ENCODE measurements around the gene THAP4.
"Not testable (repeated sequence)": the region's sequence is repeated elsewhere in the genome, so short reads cannot be mapped to it uniquely, and the experiment has no call there.

THAP4 gene

GRCh38 chr2:241577413-241578122, 59.4 kb downstream of the THAP4 start:
- FAIRE-seq, result no peak

DNA sequence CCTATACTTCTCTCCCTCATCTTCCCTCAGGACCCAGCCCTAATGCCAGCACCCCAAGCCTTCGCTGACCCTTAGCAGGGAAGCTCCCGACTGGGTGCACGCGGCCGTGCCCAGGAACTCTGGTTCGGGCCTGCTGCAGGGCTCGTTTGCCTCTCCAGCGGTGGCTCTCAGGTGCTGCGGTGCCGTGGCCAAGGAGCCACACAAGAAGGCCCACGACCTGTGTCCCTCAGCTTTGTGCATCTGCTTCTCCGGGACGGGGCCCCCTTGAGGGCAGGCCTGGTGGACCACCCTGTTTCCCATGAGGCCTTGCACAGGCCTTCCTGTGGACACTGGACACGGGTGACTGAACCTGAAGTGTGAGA, 60.7 kb downstream of the THAP4 start:
- FAIRE-seq, result no peak

- no peak for FAIRE-seq
These were observed 61.2 kb downstream of the THAP4 start for GRCh38 chr2:241575624-241576292.

GRCh38 chr2:241574911-241575623, 61.9 kb downstream of the THAP4 start:
- no peak for FAIRE-seq

- no peak for FAIRE-seq
These were observed 63.2 kb downstream of the THAP4 start for GRCh38 chr2:241573741-241574140.

- FAIRE-seq, result not testable (repeated sequence)
These were observed 63.9 kb downstream of the THAP4 start for GRCh38 chr2:241572915-241573651.

DNA sequence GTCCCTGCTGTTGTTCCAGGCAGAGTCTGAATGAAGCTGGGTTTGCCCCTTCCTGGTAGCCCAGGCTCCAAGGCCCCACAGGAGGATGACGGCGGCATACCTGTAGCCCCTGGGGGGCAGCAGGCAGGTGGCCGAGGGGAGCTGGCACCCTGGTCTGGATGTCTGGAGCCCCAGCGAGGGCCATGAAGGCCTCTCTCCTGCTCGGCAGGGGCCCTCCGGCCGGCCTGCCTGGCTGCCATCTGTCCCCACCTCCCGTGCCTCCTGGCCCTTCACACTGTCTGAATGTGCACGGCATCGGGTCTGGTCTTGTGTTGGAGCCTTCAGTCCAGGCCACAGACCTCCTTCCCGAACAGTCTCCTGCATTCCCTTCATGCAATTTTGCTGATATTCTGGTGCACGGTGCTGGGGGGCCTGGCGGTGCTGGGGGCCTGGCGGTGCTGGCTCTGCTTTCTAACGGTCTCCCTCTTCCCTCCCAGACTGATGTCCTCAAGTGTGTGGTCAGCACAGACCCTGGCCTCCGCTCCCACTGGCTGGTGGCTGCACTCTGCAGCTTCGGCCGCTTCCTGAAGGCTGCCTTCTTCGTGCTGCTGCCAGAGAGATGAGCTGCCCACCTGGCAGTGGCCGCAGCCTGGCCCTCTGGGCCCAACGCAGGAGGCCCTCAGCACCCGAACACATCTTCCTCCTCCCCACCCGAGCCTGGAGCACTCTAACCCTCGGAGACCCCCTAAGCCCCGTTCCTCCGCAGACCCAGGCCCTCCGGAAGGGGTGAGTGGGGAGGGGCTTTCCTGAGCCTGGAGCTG, 64.9 kb downstream of the THAP4 start:
- no peak for FAIRE-seq

- FAIRE-seq, result no peak
These were observed 65.9 kb downstream of the THAP4 start for GRCh38 chr2:241570961-241571581.

DNA sequence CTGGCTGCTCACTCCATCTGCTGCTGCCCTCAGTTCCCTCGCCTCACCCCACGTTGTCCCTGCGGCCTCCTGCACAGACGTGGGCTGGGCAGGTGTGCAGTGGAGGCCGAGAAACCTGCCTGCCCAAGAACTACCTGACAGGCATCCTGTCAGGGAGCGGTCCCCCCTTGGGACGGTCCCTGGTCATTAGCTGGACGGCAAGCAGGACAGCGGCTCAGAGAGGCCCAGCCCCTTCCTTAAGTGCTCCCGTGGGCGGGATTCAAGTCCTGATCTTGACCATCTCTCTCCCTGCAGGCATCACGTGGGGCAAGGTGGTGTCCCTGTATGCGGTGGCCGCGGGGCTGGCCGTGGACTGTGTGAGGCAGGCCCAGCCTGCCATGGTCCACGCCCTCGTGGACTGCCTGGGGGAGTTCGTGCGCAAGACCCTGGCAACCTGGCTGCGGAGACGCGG, 67.1 kb downstream of the THAP4 start:
- no peak for FAIRE-seq

DNA sequence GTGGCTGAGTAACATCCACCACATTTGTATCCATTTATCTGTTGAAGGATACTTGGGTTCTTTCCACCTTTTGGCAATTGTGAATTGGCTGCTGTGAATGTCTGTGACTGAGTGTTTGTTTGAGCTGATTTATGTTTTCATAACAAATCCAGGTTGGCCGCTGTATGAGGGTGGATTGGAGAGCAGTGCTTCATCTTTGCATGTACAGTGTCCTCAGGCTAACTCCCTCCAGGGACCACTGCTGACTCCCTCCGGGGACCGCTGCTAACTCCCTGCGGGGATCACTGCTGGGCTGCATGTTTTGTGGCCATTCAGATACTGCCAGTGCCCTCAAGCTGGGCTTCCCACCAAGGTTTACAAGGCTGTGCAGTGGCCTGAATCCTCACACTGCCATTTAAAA, 68.2 kb downstream of the THAP4 start:
- FAIRE-seq, result no peak

DNA sequence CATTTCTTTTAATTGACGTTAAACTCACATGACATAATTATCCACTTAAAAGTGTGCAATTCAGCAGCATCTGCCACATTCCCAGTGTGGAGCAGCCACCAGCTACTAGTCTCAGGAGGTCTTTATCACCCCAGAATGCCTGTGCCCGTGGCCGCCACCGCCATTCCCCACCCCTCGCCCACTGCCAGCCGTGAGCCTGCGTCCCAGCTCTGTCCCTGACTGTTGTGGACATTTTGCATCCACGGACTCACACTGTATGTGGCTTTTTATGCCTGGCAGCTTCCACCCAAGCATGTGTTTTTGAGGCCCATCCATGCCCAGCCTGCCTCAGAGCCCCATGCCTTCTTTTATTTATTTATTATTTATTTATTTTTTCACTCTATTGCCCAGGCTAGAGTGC, 69.2 kb downstream of the THAP4 start:
- FAIRE-seq, result no peak

DNA sequence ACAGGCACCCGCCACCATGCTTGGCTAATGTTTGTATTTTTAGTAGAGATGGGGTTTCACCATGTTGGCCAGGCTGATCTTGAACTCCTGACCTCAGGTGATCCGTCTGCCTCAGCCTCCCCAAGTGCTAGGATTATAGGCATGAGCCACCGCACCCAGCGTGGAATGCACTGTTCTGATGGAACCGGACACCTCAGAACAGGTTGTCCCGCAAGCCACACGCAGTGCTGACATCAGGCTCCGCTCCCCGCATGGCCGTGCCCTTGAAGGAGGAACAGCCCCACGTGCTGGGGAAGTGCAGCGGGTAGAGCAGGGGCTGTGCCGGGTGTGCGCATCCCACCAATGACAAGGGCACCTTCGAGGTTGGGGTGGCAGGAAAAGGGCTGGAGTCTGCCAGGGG, 69.7 kb downstream of the THAP4 start:
- FAIRE-seq, result not testable (repeated sequence)

GRCh38 chr2:241566468-241566867, 70.5 kb downstream of the THAP4 start:
- FAIRE-seq, result no peak

DNA sequence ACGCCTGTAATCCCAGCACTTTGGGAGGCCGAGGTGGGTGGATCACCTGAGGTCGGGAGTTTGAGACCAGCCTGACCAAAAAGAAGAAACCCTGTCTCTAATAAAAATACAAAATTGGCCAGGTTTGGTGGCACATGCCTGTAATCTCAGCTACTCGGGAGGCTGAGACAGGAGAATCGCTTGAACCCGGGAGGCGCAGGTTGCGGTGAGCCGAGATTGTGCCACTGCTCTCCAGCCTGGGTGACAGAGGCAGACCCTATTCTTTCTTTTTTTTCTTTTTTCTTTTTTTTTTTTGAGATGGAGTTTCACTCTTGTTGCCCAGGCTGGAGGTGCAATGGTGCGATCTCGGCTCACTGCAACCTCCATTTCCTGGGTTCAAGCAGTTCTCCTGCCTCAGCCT, 70.9 kb downstream of the THAP4 start:
- not testable (repeated sequence) for FAIRE-seq

DNA sequence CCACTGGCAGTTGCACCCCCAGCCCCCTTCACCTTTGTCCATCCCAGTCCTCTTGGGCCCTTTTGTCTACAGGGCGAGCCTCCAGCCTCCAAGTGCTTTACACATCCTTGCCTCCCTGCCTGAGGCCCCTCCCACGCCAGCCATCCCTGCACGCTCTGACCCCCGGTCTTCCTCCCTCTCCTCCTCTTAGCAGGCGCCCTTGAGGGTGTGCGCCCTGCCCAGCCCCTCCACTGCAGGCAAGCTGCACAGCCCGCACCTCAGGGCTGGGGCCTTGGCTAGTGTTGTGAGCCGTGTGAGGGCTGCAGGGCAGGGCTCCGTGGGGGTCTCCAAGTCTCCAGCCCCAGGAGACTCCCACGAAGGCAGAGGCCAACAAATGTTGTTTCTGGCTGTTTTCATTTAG, 71.5 kb downstream of the THAP4 start:
- FAIRE-seq, result no peak

- FAIRE-seq, result no peak
These were observed 72.2 kb downstream of the THAP4 start for GRCh38 chr2:241564596-241565410.

DNA sequence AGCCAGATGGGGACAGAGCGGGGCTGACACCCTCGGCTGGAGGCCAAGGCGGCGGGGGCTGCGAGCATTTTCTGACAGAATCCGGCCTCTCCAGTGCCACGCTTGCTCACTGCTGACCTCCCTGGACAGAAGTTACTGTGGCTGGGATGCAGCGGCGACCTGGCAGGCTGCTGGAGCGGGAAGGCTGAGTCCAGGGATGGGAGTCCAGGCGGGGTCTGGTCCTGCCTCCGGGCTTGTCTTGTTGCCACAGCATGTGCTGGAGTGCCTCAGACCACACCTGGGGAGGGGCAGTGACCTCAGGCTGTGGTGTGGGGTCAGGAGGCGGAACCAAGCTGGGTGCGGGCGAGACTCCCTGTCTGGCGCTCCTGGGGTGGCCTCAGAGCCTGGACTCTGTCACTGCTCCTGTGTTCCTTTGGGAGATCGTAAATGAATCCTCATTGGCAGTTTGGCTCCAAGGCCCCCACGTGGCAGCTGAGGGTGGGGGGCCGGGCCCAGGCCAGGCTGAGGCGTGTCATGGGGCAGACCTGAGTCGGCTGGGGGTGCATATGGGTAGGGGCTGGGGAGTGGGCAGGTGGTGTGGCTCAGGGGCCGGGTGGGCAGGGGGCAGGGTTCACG, 72.9 kb downstream of the THAP4 start:
- no peak for FAIRE-seq

DNA sequence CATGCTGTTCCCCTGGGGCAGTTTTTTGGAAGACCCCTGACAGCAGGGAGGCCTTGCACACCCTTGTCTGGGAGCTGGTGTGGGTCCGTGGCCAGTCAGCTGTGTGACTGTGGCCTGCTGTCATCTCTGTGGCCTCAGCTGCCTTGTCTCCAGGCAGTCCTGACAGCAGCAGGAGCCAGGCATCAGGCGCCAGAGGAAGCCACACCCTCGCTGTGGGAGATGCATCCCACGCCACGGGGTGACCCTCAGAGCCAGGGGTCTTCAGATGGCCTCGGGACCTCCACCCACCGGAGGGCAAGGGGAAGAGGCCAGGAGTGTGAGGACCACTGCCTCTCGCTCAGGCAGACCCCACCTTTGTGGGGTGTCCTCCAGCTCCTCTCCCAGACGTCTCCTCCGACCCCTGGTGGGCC, 73.4 kb downstream of the THAP4 start:
- no peak for FAIRE-seq

- no peak for FAIRE-seq
These were observed 73.9 kb downstream of the THAP4 start for GRCh38 chr2:241563031-241563507.

- no peak for FAIRE-seq
These were observed 74.6 kb downstream of the THAP4 start for GRCh38 chr2:241562269-241562891.
